Measurements from ENCODE around the gene PSTPIP2. TPM values are rescaled to one million over a fixed set of nuclear protein-coding genes. Genes with fewer than 3 reads are reported as not detected.

PSTPIP2 gene
- total RNA-seq, 2 donors from 2014 or later, result 7.0 to 21.1 TPM

Small RNA genes within 50 kb of the gene (small RNA-seq; reads per million reads assigned to genes)
- gene RN7SKP26, result 0 reads per million in 2 donors
- 0 reads per million in 2 donors for gene RNU6-1278P
- 0 reads per million in 2 donors for gene RNY4P37

Other genes with a start within 250 kb of the PSTPIP2 start
- gene SIGLEC15, start 246.6 kb downstream of the PSTPIP2 start, total RNA-seq, result under 1 TPM in 1 of 2 donors, not detected in 1; 0.91 TPM
- 10 to 100 TPM; 21.5 to 50.3 TPM for gene EPG5, start 104.9 kb downstream of the PSTPIP2 start, total RNA-seq
- gene ATP5F1A, start 26.0 kb upstream of the PSTPIP2 start, total RNA-seq, result 100 to 1,000 TPM; 457 to 522 TPM
- gene HAUS1, start 32.1 kb upstream of the PSTPIP2 start, total RNA-seq, result 10 to 100 TPM; 19.9 to 26.9 TPM

Data from prostate gland (tissue), 2 donors.